ENCODE results near the gene PRR20A. TPM values are rescaled to one million over a fixed set of nuclear protein-coding genes. Genes with fewer than 3 reads are reported as not detected.
"Not testable (repeated sequence)": the region's sequence is repeated elsewhere in the genome, so short reads cannot be mapped to it uniquely, and the experiment has no call there.

The PRR20A gene
- total RNA-seq (not detected), polyA plus RNA-seq (not detected)

DNA sequence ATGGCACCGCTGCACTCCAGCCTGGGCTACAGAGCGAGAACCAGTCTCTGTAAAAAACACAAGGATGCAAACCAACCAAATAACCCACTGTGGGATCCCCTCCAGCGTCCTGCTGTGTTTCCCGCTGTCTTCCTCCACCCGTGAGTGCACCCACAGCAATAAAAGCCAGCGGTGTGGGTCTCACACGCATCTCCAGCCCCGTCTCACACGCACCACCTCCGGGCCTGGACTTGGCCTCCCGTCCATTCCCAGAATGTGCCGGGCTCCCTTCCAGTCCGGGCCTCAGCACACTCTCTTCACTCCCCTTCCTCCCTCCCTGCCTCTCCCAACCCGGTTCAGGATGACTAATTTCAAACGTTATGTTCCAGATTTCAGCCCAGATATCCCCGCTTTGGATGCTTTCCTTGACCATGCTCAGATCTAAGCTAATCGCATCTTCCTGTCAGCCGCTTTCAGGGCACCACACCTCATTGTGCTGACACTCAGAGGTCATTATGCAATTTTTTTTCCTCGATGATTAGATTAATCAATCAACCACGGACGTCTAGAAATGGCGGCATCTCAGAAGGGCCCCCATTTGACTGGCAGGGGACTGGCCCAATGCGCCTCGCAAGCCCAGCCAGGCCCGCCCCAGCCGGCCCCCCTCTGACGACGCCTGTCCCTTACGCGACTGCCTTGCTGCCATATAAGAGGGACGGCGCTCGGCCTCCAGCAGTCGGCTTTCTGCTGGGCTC lies at the start of gene PRR20A:
Gene PRR20A, plus strand, starts transcription at position 684 of the 734 bp plus-strand sequence. CDS start 387 bp downstream, outside the sequence.
- H3K36me3 ChIP-seq (ENCODE audit: insufficient read depth, low read length); POLR2A ChIA-PET; H3K27ac Mint-ChIP-seq; H3K4me1 Mint-ChIP-seq; H3K4me3 Mint-ChIP-seq; CTCF ChIA-PET; H3K4me1 ChIP-seq (ENCODE audit: insufficient read depth, low read length); H3K4me3 ChIP-seq (ENCODE audit: low read length); DNase-seq; H3K9me3 ChIP-seq (ENCODE audit: low read length); H3K36me3 Mint-ChIP-seq; H3K27me3 ChIP-seq (ENCODE audit: insufficient read depth, low read length, poor library complexity, severe bottlenecking); H3K27ac ChIP-seq (ENCODE audit: low read depth, low read length); H3K9me3 Mint-ChIP-seq; H3K27me3 Mint-ChIP-seq: not testable (repeated sequence)

DNA sequence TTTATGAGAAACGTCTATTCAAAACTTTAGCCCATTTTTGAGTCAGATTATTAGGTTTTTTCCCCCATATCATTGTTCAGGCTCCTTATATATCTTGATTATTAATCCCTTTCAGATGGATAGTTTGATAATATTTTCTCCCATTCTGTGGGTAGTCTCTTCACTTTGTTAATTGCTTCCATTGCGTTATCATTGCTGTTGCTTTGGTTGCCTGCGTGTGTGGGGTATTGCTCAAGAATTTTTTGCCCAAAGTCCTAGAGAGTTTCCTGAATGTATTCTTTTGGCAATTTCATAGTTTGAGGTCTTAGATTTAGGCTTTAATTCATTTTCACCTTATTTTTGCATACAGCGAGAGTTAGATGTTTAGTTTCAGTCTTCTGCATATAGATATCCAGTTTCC lies 25.8 kb upstream of the PRR20A start:
- Histone ChIP-seq H3K4me1 (ENCODE audit: insufficient read depth, low read length) (no peaks in the 10 kb centered on the region), H3K27ac (ENCODE audit: low read depth, low read length) (no peak overlapping the region), H3K9me3 (ENCODE audit: low read length) (no peaks in the 10 kb centered on the region), H3K36me3 (ENCODE audit: insufficient read depth, low read length) (no peaks in the 10 kb centered on the region), H3K27me3 (ENCODE audit: insufficient read depth, low read length, poor library complexity, severe bottlenecking) (no peaks in the 10 kb centered on the region), H3K4me3 (ENCODE audit: low read length) (no peak overlapping the region)
- peaks cover 7 to 31% (median 16%) of the 10 kb centered on the region in 5 donors for H3K9me3 Mint-ChIP-seq
- DNase-seq: no peak
- no peak overlapping the region for H3K4me3 Mint-ChIP-seq
- POLR2A ChIA-PET: no interaction called here
- H3K27ac Mint-ChIP-seq: no peak overlapping the region
- no peaks in the 10 kb centered on the region for H3K27me3 Mint-ChIP-seq
- CTCF ChIA-PET: no interaction called here
- H3K36me3 Mint-ChIP-seq: no peaks in the 10 kb centered on the region
- H3K4me1 Mint-ChIP-seq: no peaks in the 10 kb centered on the region

DNA sequence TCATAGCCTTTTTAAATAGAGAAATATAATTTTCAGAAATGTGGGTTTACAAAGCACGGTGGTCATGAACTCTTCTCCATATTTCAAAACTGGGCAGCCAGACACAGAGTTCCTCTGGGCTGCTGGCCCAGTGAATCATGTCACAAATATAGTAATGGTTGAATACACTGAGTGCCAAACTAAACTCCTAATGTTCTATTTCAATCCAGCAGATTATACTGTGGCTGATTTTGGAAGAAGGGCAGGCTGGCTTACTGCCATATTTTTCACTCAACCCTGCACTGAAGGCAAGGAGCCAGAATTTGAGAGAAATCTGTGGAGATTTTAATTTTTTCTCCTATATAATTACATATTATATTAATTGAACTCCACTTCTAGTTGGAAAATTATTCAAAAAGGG lies 17.0 kb upstream of the PRR20A start:
- DNase-seq: no peak
- no peak overlapping the region for H3K4me3 ChIP-seq (ENCODE audit: low read length)
- Mint-ChIP-seq H3K27ac (no peak overlapping the region), H3K36me3 (no peaks in the 10 kb centered on the region), H3K27me3 (no peaks in the 10 kb centered on the region), H3K4me3 (no peak overlapping the region), H3K4me1 (no peaks in the 10 kb centered on the region), H3K9me3 (peaks cover 0 to 13% (median 6%) of the 10 kb centered on the region in 5 donors)
- H3K27me3 ChIP-seq (ENCODE audit: insufficient read depth, low read length, poor library complexity, severe bottlenecking): no peaks in the 10 kb centered on the region
- H3K4me1 ChIP-seq (ENCODE audit: insufficient read depth, low read length): no peaks in the 10 kb centered on the region
- H3K9me3 ChIP-seq (ENCODE audit: low read length): no peaks in the 10 kb centered on the region
- no peaks in the 10 kb centered on the region for H3K36me3 ChIP-seq (ENCODE audit: insufficient read depth, low read length)
- CTCF ChIA-PET: no interaction called here
- POLR2A ChIA-PET: no interaction called here
- H3K27ac ChIP-seq (ENCODE audit: low read depth, low read length): no peak overlapping the region

DNA sequence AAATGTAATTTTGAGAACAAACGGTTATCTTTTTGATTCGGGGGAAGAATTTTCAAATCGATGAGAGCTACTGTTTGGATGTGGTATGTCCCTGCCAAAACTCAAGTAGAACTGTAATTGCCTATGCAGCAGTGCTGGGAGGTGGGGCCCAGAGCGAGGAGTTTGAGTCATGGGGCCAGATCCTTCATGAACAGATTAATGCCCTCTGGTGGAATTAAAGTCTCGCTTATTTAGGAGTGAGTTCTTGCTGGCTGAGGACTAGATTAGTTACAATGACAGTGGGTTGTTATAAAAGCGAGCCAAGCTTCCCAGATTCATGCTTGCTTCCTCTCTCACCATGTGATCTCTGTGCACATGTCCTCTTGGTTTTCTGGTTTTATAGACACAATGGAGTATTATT lies 11.8 kb upstream of the PRR20A start:
- POLR2A ChIA-PET: no interaction called here
- no peaks in the 10 kb centered on the region for H3K27me3 Mint-ChIP-seq
- Histone ChIP-seq H3K9me3 (ENCODE audit: low read length) (no peaks in the 10 kb centered on the region), H3K27me3 (ENCODE audit: insufficient read depth, low read length, poor library complexity, severe bottlenecking) (no peaks in the 10 kb centered on the region), H3K4me1 (ENCODE audit: insufficient read depth, low read length) (no peaks in the 10 kb centered on the region), H3K36me3 (ENCODE audit: insufficient read depth, low read length) (no peaks in the 10 kb centered on the region), H3K27ac (ENCODE audit: low read depth, low read length) (no peak overlapping the region), H3K4me3 (ENCODE audit: low read length) (no peak overlapping the region)
- CTCF ChIA-PET: no interaction called here
- no peak overlapping the region for H3K27ac Mint-ChIP-seq
- DNase-seq: no peak
- H3K4me1 Mint-ChIP-seq: no peaks in the 10 kb centered on the region
- H3K9me3 Mint-ChIP-seq: peaks cover 0 to 25% (median 7%) of the 10 kb centered on the region in 5 donors
- no peaks in the 10 kb centered on the region for H3K36me3 Mint-ChIP-seq
- no peak overlapping the region for H3K4me3 Mint-ChIP-seq

DNA sequence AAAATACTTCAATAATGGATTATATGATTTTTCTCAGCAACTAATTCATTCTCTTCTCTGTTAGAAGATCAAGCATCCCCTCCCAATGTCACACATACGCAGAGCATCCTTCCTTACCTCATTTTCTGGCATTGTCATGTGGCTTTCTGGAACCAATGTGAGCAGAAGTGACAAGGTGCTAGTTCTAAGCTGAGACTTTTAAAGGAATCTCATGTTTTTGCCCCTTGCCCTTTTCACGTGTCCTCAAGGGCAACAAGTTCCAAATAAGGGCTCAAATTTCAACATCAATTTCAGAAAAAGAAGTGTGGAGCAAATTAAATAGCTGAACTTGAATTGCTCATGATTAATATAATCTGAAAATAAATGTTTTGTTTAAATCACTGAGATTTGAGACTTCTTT lies 4.6 kb upstream of the PRR20A start:
- Mint-ChIP-seq H3K4me3 (no peak overlapping the region), H3K36me3 (no peaks in the 10 kb centered on the region), H3K4me1 (no peaks in the 10 kb centered on the region), H3K27me3 (no peaks in the 10 kb centered on the region), H3K27ac (no peak overlapping the region), H3K9me3 (peaks cover 0 to 26% (median 4%) of the 10 kb centered on the region in 5 donors)
- H3K4me3 ChIP-seq (ENCODE audit: low read length): no peak overlapping the region
- H3K36me3 ChIP-seq (ENCODE audit: insufficient read depth, low read length): no peaks in the 10 kb centered on the region
- H3K4me1 ChIP-seq (ENCODE audit: insufficient read depth, low read length): no peaks in the 10 kb centered on the region
- H3K9me3 ChIP-seq (ENCODE audit: low read length): no peaks in the 10 kb centered on the region
- no peak overlapping the region for H3K27ac ChIP-seq (ENCODE audit: low read depth, low read length)
- no peak for DNase-seq
- ChIA-PET POLR2A (no interaction called here), CTCF (no interaction called here)
- no peaks in the 10 kb centered on the region for H3K27me3 ChIP-seq (ENCODE audit: insufficient read depth, low read length, poor library complexity, severe bottlenecking)

DNA sequence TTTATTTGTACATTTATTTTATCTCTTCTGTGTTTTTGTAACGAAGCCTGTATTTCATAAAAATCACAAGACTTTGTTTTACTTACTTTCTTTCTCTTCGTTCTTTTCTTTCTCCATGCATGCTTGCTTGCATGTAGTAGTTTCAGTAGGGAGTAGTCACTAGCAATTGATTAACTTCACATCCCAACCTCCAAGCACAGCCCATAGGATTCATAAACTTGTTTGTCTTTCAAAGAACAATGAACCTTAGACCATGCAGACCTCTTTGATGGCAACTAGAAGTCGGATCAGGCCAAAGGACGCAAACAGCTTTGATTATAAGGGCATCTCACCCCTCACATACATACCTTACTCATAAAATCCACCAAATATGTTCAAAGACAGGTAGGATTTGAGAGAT lies 3.1 kb upstream of the PRR20A start:
- H3K27ac Mint-ChIP-seq: no peak overlapping the region
- no peak overlapping the region for H3K4me3 ChIP-seq (ENCODE audit: low read length)
- no peaks in the 10 kb centered on the region for H3K4me1 Mint-ChIP-seq
- H3K27me3 Mint-ChIP-seq: no peaks in the 10 kb centered on the region
- H3K36me3 Mint-ChIP-seq: no peaks in the 10 kb centered on the region
- no peaks in the 10 kb centered on the region for H3K27me3 ChIP-seq (ENCODE audit: insufficient read depth, low read length, poor library complexity, severe bottlenecking)
- POLR2A ChIA-PET: no interaction called here
- no peak for DNase-seq
- H3K9me3 ChIP-seq (ENCODE audit: low read length): no peaks in the 10 kb centered on the region
- H3K36me3 ChIP-seq (ENCODE audit: insufficient read depth, low read length): no peaks in the 10 kb centered on the region
- CTCF ChIA-PET: no interaction called here
- H3K27ac ChIP-seq (ENCODE audit: low read depth, low read length): no peak overlapping the region
- no peak overlapping the region for H3K4me3 Mint-ChIP-seq
- no peaks in the 10 kb centered on the region for H3K4me1 ChIP-seq (ENCODE audit: insufficient read depth, low read length)
- H3K9me3 Mint-ChIP-seq: peaks cover 0 to 16% (median 4%) of the 10 kb centered on the region in 5 donors

DNA sequence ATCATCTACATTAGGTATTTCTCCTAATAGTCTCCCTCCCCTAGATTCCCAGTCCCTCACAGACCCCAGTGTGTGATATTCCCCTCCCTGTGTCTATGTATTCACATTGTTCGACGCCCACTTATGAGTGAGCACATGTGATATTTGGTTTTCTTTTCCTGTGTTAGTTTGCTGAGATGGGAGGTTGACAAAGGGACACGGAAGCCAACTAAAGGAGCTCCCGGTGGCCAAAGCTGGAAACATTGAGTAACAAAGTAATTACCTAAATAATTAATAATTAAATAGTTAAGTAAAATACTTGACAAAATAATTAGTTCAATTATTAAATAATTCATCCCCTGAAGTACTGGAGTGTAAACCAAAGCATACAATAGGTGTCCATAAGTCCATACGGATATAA lies 1.7 kb upstream of the PRR20A start:
- H3K4me3 ChIP-seq (ENCODE audit: low read length): no peak overlapping the region
- Mint-ChIP-seq H3K9me3 (peaks cover 0 to 15% (median 4%) of the 10 kb centered on the region in 5 donors), H3K27ac (no peak overlapping the region), H3K36me3 (no peaks in the 10 kb centered on the region), H3K4me1 (no peaks in the 10 kb centered on the region), H3K27me3 (no peaks in the 10 kb centered on the region), H3K4me3 (no peak overlapping the region)
- DNase-seq: no peak
- no peaks in the 10 kb centered on the region for H3K9me3 ChIP-seq (ENCODE audit: low read length)
- no peaks in the 10 kb centered on the region for H3K4me1 ChIP-seq (ENCODE audit: insufficient read depth, low read length)
- no peaks in the 10 kb centered on the region for H3K27me3 ChIP-seq (ENCODE audit: insufficient read depth, low read length, poor library complexity, severe bottlenecking)
- no peak overlapping the region for H3K27ac ChIP-seq (ENCODE audit: low read depth, low read length)
- ChIA-PET CTCF (no interaction called here), POLR2A (no interaction called here)
- H3K36me3 ChIP-seq (ENCODE audit: insufficient read depth, low read length): no peaks in the 10 kb centered on the region

DNA sequence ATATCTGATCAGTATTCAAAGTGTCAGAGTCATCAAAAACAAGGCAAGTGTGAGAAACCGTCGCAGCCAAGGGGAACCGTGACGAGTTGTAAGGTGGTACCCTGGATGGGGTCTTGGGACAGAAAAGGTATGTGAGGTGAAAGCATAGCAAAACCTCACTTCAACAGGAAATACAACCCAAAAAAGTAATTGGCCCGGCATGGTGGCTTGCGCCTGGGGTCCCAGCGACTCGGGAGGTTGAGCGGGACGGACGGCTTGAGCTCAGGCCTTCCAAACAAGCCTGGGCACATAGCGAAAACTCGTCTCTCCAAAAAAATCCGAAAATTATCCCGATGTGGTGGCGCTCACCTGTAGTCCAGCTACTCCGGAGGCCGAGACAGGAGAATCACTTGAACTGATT lies 937 bp upstream of the PRR20A start:
- H3K4me3 ChIP-seq (ENCODE audit: low read length); DNase-seq; POLR2A ChIA-PET; H3K9me3 ChIP-seq (ENCODE audit: low read length); H3K27me3 Mint-ChIP-seq; H3K4me1 ChIP-seq (ENCODE audit: insufficient read depth, low read length); H3K27ac Mint-ChIP-seq; H3K4me3 Mint-ChIP-seq; H3K36me3 Mint-ChIP-seq; H3K4me1 Mint-ChIP-seq; H3K27ac ChIP-seq (ENCODE audit: low read depth, low read length); CTCF ChIA-PET; H3K36me3 ChIP-seq (ENCODE audit: insufficient read depth, low read length); H3K27me3 ChIP-seq (ENCODE audit: insufficient read depth, low read length, poor library complexity, severe bottlenecking): not testable (repeated sequence)
- H3K9me3 Mint-ChIP-seq: peaks cover 0 to 15% (median 4%) of the 10 kb centered on the region in 5 donors

DNA sequence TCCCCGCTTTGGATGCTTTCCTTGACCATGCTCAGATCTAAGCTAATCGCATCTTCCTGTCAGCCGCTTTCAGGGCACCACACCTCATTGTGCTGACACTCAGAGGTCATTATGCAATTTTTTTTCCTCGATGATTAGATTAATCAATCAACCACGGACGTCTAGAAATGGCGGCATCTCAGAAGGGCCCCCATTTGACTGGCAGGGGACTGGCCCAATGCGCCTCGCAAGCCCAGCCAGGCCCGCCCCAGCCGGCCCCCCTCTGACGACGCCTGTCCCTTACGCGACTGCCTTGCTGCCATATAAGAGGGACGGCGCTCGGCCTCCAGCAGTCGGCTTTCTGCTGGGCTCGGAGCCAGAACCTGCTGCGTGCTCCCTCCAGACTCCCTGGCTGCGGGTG lies 6.5 kb downstream of the PRR20A start, which contains the start of gene PRR20B:
Gene PRR20B, plus strand, starts transcription at position 301 of the 400 bp plus-strand sequence. CDS start 387 bp downstream, outside the sequence.
- H3K27ac Mint-ChIP-seq; POLR2A ChIA-PET; DNase-seq; H3K4me1 Mint-ChIP-seq; H3K27me3 Mint-ChIP-seq; H3K4me1 ChIP-seq (ENCODE audit: insufficient read depth, low read length); H3K9me3 ChIP-seq (ENCODE audit: low read length); CTCF ChIA-PET; H3K4me3 ChIP-seq (ENCODE audit: low read length); H3K36me3 ChIP-seq (ENCODE audit: insufficient read depth, low read length); H3K27me3 ChIP-seq (ENCODE audit: insufficient read depth, low read length, poor library complexity, severe bottlenecking); H3K27ac ChIP-seq (ENCODE audit: low read depth, low read length); H3K36me3 Mint-ChIP-seq; H3K9me3 Mint-ChIP-seq; H3K4me3 Mint-ChIP-seq: not testable (repeated sequence)

Measured in CD8-positive, alpha-beta memory T cell (primary cell).